Activated CD8-positive, alpha-beta memory T cell treated with anti-CD3 and anti-CD28 coated beads, Interleukin-2, amount 50 U/mL, for 4 hours (primary cell): Measurements from ENCODE around the gene PARP4.
"Not testable (repeated sequence)": the region's sequence is repeated elsewhere in the genome, so short reads cannot be mapped to it uniquely, and the experiment has no call there.

Experiments
- DNase-seq: peaks from one replicate; pipeline ENCODE4 v3.0.0-alpha.2; 2020

Gene PARP4

GRCh38 chr13:24505756-24506155, 6.8 kb downstream of the PARP4 start:
- DNase-seq, result no peak

GRCh38 chr13:24505256-24505655, 7.3 kb downstream of the PARP4 start:
- DNase-seq, result no peak

DNA sequence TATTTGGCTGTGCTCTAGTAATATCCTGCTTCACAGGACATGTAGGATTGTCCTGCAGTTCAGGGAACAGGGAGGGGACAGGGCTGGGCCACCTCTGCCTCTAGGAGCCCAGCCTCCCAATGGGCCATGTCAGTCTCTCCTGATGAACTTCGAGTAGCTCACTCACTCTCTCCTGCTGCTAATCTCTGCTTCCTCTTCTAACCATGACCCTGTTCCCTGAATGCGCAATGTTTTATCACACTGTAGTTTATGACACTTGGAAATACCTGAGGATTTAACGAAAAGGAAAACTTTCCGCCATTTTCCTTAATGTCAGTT, 9.2 kb downstream of the PARP4 start:
- no peak for DNase-seq

GRCh38 chr13:24502533-24503378, 9.8 kb downstream of the PARP4 start:
- no peak for DNase-seq

DNA sequence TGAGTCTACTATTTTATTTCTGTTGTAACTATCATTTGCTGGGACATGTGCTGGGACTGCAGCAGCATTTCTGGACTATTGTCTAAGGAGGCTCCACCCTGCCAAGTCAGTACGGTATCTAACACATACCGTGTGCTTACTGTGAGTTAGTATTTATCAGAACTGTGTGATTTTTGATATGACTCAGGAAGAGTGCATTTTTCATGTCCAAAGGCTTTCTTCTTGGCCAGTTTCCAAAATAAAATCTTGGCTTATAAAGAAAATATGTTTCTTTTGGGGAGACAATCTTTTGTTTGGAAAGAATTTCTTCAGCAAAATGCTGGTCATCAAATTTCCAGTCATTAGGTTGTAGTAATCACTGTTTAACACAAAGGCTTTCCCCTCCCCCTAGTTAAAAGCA, 11.6 kb downstream of the PARP4 start:
- no peak for DNase-seq

- DNase-seq, result no peak
Measured at GRCh38 chr13:24497742-24498141, 14.8 kb downstream of the PARP4 start.

GRCh38 chr13:24496295-24496694, 16.3 kb downstream of the PARP4 start:
- DNase-seq, result not testable (repeated sequence)

DNA sequence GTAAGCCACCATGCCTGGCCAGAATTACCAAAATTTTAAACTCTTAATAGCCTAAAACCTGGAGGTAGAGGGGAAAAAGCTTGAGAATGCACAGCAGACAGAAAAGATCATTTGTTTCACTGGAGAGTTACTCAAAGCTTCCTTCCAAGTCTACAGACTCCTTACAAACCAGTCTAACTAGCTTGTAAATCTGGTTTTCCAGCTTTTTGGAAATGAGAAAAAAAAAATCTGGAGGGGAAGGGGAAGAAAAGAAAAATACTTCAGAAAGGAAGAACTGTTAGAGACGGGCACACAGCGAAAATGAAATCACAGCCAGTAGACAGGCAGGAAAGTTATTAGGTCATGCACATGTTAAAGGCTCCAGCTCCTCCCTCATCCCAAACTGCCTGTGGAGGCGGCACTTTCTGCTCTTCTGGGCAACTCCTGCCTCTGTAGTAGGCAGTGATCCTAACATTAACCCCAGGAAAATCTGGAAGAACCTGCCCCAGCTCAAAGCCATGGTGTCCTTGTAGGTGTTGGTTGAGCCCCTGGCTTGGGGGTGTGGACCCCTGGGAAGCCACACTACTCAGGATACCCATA, 17.3 kb downstream of the PARP4 start:
- DNase-seq, result no peak

DNA sequence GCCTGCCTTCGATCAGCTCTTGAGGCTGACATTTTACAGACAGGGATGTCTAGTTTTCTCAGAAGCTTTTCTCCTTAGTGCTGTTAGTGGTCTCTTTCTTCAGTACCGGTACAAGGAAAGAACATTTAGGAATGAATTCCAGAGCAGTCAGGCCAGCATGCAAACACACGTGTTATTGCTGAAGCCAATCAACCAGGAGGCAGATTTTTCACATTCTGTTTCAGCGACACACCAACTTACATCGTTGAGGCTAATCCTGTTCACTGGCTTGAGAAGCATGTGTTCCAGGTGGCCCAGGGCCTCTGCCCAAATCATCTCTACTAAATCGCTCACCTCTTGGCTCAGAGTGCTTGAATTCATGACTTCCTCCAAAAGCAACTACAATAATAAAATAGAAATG, 19.2 kb downstream of the PARP4 start:
- no peak for DNase-seq

GRCh38 chr13:24491845-24492244, 20.7 kb downstream of the PARP4 start:
- no peak for DNase-seq

- no peak for DNase-seq
Measured at GRCh38 chr13:24489721-24490120, 22.9 kb downstream of the PARP4 start.

GRCh38 chr13:24488092-24488491, 24.5 kb downstream of the PARP4 start:
- not testable (repeated sequence) for DNase-seq

- DNase-seq, result not testable (repeated sequence)
Measured at GRCh38 chr13:24486017-24486657, 26.4 kb downstream of the PARP4 start.

DNA sequence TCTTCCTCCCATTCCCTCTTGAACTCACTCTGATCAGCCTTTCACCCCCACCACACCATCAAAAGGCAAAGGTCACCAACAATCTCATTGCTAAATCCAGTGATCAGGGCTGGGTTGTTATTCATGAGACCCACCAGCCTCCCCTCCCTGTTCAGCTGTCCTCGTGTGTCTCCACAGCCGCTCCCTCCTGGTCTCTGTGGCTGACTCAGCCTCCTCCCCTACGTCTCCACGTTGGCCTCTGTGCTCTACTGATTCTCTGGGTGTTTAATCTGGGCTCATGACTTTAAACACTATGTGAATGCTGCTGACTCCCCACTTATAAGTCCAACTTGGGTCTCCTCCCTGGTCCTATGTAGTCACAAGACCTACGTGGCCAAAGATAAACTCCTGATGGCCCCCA, 38.9 kb downstream of the PARP4 start:
- DNase-seq, result no peak

- DNase-seq, result not testable (repeated sequence)
Measured at GRCh38 chr13:24472129-24472528, 40.4 kb downstream of the PARP4 start.

- DNase-seq, result no peak
Measured at GRCh38 chr13:24463078-24463477, 49.5 kb downstream of the PARP4 start.

GRCh38 chr13:24460256-24460655, 52.3 kb downstream of the PARP4 start:
- no peak for DNase-seq

DNA sequence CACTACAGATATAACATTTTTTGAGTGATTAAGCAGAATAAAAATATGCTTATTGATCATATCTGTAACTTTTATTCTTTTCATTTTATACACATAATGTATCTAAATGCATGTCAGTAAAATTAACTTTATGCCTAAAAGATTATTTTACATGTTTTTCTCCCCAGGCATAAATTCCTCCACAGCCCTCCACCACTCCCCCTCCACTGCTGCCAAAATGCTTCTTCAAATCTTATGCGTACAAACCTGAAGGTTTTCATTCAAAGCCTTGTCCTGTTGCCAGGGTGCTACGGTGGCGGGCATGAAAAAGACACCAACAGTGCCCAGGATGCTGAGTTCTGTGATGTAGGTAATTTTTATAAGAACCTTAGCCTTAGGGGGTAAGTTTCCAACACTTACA, 52.9 kb downstream of the PARP4 start:
- no peak for DNase-seq

- DNase-seq, result no peak
Measured at GRCh38 chr13:24459234-24459633, 53.3 kb downstream of the PARP4 start.

DNA sequence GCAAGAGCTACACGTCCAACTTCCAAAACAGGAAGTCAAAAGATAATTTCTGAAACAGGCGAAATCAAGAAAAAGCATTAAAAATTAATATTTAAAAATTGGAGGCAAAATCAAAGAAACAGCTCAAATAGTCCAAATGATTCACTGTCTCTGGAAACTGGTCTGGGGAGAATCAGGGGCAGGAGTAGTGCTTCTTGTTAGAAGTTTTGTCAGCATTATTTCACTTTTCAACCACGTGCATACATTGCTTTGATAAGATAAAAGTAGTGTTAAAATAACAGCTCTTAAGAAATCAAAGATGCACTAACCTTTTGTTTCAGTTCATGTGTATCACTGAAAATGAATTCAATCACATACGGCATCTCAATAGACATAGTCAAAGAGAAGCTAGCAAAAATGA, 53.8 kb downstream of the PARP4 start:
- no peak for DNase-seq

GRCh38 chr13:24456396-24456795, 56.2 kb downstream of the PARP4 start:
- DNase-seq, result no peak

DNA sequence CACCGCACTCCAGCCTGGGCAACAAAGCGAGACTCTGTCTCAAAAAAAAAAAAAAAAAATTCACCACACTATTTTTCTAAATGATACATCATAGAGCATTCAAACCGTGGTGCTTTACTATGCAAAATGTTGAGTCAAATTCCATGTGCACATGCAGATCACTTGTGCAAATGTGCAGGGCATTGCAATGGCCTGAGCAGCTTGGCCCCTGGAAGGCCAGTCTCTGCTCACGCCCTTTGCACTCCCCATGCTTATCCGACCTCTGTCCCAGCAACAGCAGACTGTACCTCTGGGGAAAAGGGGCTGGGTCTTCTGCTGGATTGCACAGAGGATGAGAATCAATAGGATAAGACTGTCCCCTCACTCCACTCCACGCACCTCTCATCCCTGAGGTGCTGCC, 58.5 kb downstream of the PARP4 start:
- no peak for DNase-seq

DNA sequence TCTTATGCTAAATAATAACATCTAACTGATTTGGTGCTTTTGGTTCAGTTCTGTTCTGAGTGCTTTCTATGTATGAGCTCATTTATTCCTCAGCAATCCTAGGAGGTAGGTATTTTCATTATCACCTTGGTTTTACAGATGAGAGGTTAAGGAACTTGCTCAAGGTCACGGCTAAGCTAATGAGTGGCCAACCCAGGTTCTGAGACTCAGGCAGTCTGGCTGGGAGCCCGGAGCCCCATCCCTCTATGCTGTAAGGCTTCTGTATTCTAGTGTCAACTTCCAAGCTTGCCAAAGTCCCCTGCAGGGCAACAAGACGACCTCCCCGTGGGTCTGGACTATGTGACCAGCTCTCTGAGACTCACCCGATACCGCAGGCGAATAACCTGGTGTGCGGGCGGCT, 60.5 kb downstream of the PARP4 start:
- DNase-seq, result no peak

DNA sequence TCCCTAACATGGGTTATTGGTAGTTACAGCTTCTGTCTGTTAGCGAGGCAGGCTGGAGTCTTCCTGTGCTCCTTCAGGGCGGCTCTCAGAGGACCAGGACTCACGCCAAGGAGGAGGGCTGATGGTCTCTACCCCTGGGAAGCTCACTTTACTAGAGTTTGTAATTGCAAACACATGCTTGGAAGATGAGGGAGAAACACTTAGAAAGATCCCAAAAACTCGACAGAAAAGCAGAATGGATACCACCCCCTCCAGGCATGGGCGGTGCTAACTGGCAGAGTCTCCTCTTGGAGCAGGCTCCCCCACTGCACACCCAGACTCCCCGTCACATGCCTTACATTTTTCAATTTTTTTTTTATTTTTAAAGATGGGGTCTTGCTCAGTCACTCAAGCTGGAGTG, 62.0 kb downstream of the PARP4 start:
- no peak for DNase-seq
